Upper lobe of right lung (tissue), 1 donor: Measurements from ENCODE around the gene FOXA2. TPM values are rescaled to one million over a fixed set of nuclear protein-coding genes. Genes with fewer than 3 reads are reported as not detected.

Source experiments
- ATAC-seq: fragments of 200-7000 bp; cut with Tn5 transposase; one replicate; pipeline ENCODE4 v1.9.1; 2020; ENCODE audit warnings: mild to moderate bottlenecking, moderate library complexity
- DNase-seq: peaks from one replicate; pipeline ENCODE4 v3.0.0-alpha.2; 2020
- H3K27ac ChIP-seq: fragments of 200-600 bp; one replicate; pipeline ENCODE4 v1.8.0; 2022
- H3K27me3 ChIP-seq: fragments of 200-600 bp; one replicate; pipeline ENCODE4 v1.8.0; 2022; ENCODE audit warnings: mild to moderate bottlenecking
- H3K36me3 ChIP-seq: fragments of 200-600 bp; one replicate; pipeline ENCODE4 v1.8.0; 2022
- H3K4me1 ChIP-seq: fragments of 200-600 bp; one replicate; pipeline ENCODE4 v1.8.0; 2022
- H3K4me3 ChIP-seq: fragments of 200-600 bp; one replicate; pipeline ENCODE4 v1.8.0; 2022; ENCODE audit warnings: mild to moderate bottlenecking
- H3K9me3 ChIP-seq: fragments of 200-600 bp; one replicate; pipeline ENCODE4 v1.8.0; 2022
- CTCF ChIP-seq: fragments of 200-600 bp; IDR thresholded peaks from one replicate; pipeline ENCODE4 v1.8.0; 2022; ENCODE audit warnings: antibody characterized with exemption
- intact Hi-C: fragments of 100-400 bp; cut with DNase I; formaldehyde crosslinking; loops from one replicate; pipeline ENCODE4 v1.11.0; 2022
- total RNA-seq: library from RNA; stranded (reverse); fragmentation: NEBNext Ultra II Directional; extraction: Animal tissue kit (Norgen Biotek cat#: 25700); gene quantifications from one replicate; pipeline ENCODE4 v1.2.1, GENCODE V29; 2021
- donor health status: DM: no; HTN: yes; CAD: no; lungs with severe emphysema.

Gene FOXA2
- total RNA-seq, 1 donor from 2014 or later: 21.7 TPM

DNA sequence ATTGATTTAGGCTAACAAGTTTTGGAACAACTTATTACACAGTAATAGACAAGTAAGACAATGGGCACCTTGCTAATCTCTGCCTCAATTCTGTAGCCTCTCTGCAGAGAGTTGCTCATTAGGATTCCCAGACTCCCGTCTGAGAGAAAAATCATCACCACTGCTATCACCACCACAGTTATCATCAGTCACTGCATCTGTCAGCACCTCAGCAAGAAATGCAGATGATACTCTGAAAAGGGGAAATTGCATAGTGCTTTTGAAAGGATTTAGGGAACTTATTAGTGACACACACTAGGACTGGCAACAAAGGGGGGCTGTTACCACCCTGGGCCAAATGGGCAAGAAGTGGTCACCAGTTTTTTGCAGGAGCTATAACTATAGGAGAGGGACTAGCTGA, 39.9 kb downstream of the FOXA2 start:
- DNase-seq: no peak
- Histone ChIP-seq H3K36me3 (no peaks in the 10 kb centered on the region), H3K9me3 (no peaks in the 10 kb centered on the region), H3K4me1 (no peaks in the 10 kb centered on the region), H3K27me3 (no peaks in the 10 kb centered on the region), H3K4me3 (no peak overlapping the region), H3K27ac (no peak overlapping the region)
- TF ChIP-seq CTCF: no peak
- no peak for ATAC-seq
- intact Hi-C loops: no loop called here

GRCh38 chr20:22542427-22542826, 41.9 kb downstream of the FOXA2 start:
- no peaks in the 10 kb centered on the region for H3K27me3 ChIP-seq
- H3K4me1 ChIP-seq: no peaks in the 10 kb centered on the region
- DNase-seq: no peak
- H3K9me3 ChIP-seq: no peaks in the 10 kb centered on the region
- intact Hi-C loops: no loop called here
- TF ChIP-seq CTCF: no peak
- no peaks in the 10 kb centered on the region for H3K36me3 ChIP-seq
- no peak for ATAC-seq
- H3K27ac ChIP-seq: no peak overlapping the region
- no peak overlapping the region for H3K4me3 ChIP-seq

DNA sequence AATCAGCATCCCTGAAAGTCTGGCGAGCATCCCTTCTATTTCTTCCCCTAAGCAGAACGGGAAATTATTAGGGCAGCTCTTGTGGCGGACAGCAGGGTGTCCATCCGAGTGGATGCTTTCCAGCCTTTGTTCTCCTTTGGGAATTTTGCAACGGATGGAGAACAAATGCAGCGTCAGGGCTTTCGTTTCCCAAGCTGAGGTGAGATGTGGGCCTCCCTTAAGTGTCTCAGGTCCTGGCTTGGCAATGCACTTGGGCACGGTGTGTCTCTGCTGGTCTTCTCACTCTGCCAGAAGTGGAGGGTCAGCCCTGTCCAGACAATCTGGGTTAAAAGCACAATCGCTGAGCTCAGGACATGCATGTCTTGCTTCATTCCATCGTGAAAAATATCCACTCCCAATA, 43.5 kb downstream of the FOXA2 start:
- intact Hi-C loops: no loop called here
- Histone ChIP-seq H3K36me3 (no peaks in the 10 kb centered on the region), H3K27ac (no peak overlapping the region), H3K4me3 (no peak overlapping the region), H3K4me1 (no peaks in the 10 kb centered on the region), H3K9me3 (no peaks in the 10 kb centered on the region), H3K27me3 (no peaks in the 10 kb centered on the region)
- no peak for DNase-seq
- no peak for ATAC-seq
- no peak for TF ChIP-seq CTCF

- Histone ChIP-seq H3K9me3 (no peaks in the 10 kb centered on the region), H3K27me3 (no peaks in the 10 kb centered on the region), H3K36me3 (no peaks in the 10 kb centered on the region), H3K4me3 (no peak overlapping the region), H3K4me1 (no peaks in the 10 kb centered on the region), H3K27ac (no peak overlapping the region)
- ATAC-seq (no peak), DNase-seq (no peak)
- intact Hi-C loops: no loop called here
- no peak for TF ChIP-seq CTCF
Observed at GRCh38 chr20:22536956-22537756, 47.2 kb downstream of the FOXA2 start.

- DNase-seq (no peak), ATAC-seq (no peak)
- H3K27ac ChIP-seq: no peak overlapping the region
- no peaks in the 10 kb centered on the region for H3K27me3 ChIP-seq
- H3K9me3 ChIP-seq: no peaks in the 10 kb centered on the region
- no peaks in the 10 kb centered on the region for H3K4me1 ChIP-seq
- TF ChIP-seq CTCF: no peak
- no peak overlapping the region for H3K4me3 ChIP-seq
- H3K36me3 ChIP-seq: no peaks in the 10 kb centered on the region
- intact Hi-C loops: no loop called here
Observed at GRCh38 chr20:22536141-22536828, 48.1 kb downstream of the FOXA2 start.
